HG03354 (cell line): ENCODE results near the gene VCAN.
"Not testable (repeated sequence)": the region's sequence is repeated elsewhere in the genome, so short reads cannot be mapped to it uniquely, and the experiment has no call there.

Source experiments
- ATAC-seq: cut with Tn5 transposase; IDR thresholded peaks from one replicate; pipeline ENCODE4 v1.9.1; 2021; ENCODE audit warnings: mild to moderate bottlenecking; ENCODE audit not compliant: unreplicated experiment, poor library complexity, severe bottlenecking

Gene VCAN

GRCh38 chr5:83471405-83472212, at the start of gene VCAN:
Gene VCAN, plus strand, starts transcription at chr5:83471744. Its CDS starts 11,775 bp downstream, at chr5:83483519.
- no peak for ATAC-seq

- no peak for ATAC-seq
Observed at GRCh38 chr5:83422284-83422683, 49.3 kb upstream of the VCAN start.

GRCh38 chr5:83426855-83427254, 44.7 kb upstream of the VCAN start:
- ATAC-seq = peak; percentile 47

- no peak for ATAC-seq
Observed at GRCh38 chr5:83428126-83428525, 43.4 kb upstream of the VCAN start.

- ATAC-seq = no peak
Observed at GRCh38 chr5:83428890-83429289, 42.7 kb upstream of the VCAN start.

GRCh38 chr5:83430130-83431010, 41.2 kb upstream of the VCAN start:
- ATAC-seq = peak; percentile 88

GRCh38 chr5:83433891-83434290, 37.7 kb upstream of the VCAN start:
- no peak for ATAC-seq

- ATAC-seq = no peak
Observed at GRCh38 chr5:83434946-83435345, 36.6 kb upstream of the VCAN start.

GRCh38 chr5:83436276-83436675, 35.3 kb upstream of the VCAN start:
- ATAC-seq = no peak

GRCh38 chr5:83437697-83438096, 33.8 kb upstream of the VCAN start:
- not testable (repeated sequence) for ATAC-seq

- ATAC-seq = no peak
Observed at GRCh38 chr5:83440826-83441225, 30.7 kb upstream of the VCAN start.

- ATAC-seq = peak; percentile 77
Observed at GRCh38 chr5:83441747-83442146, 29.8 kb upstream of the VCAN start.

- no peak for ATAC-seq
Observed at GRCh38 chr5:83443534-83443933, 28.0 kb upstream of the VCAN start.

- ATAC-seq = no peak
Observed at GRCh38 chr5:83444445-83444844, 27.1 kb upstream of the VCAN start.

- no peak for ATAC-seq
Observed at GRCh38 chr5:83446253-83446947, 25.1 kb upstream of the VCAN start.

GRCh38 chr5:83447533-83447932, 24.0 kb upstream of the VCAN start:
- no peak for ATAC-seq

GRCh38 chr5:83450183-83450966, 21.2 kb upstream of the VCAN start:
- no peak for ATAC-seq

- no peak for ATAC-seq
Observed at GRCh38 chr5:83450967-83451248, 20.6 kb upstream of the VCAN start.

GRCh38 chr5:83451955-83452354, 19.6 kb upstream of the VCAN start:
- no peak for ATAC-seq

GRCh38 chr5:83453937-83454336, 17.6 kb upstream of the VCAN start:
- no peak for ATAC-seq
